SK-N-SH (cell line): Measurements from ENCODE around the gene TACC2. TPM values are rescaled to one million over a fixed set of nuclear protein-coding genes. Genes with fewer than 3 reads are reported as not detected.

Experiments
- CTCF ChIA-PET: fragments of 300-600, 350-600 bp; formaldehyde crosslinking; extraction: SDS; loops from one replicate; lab custom pipeline; 2021; lab: Yijun Ruan, JAX
- POLR2A ChIA-PET: fragments of 350-600 bp; sonication (Branson Sonifier 250); formaldehyde crosslinking; extraction: SDS; loops from one replicate; lab custom pipeline; 2020; ENCODE audit warnings: antibody characterized with exemption, inconsistent platforms; lab: Yijun Ruan, JAX
- DNase-seq: peaks from one replicate; pipeline ENCODE4 v3.0.0; 2012
- H2AFZ ChIP-seq: fragments of 200-600 bp; sonication (generic); 2 replicates; pipeline ENCODE4 v1.8.1; 2016; ENCODE audit warnings: antibody characterized with exemption, mild to moderate bottlenecking, low read depth
- H3F3A ChIP-seq: fragments of 200-600 bp; sonication (generic); replicated peaks from 2 replicates; pipeline ENCODE3; 2016; ENCODE audit warnings: antibody characterized with exemption, mild to moderate bottlenecking; ENCODE audit not compliant: insufficient read depth
- H3K27ac ChIP-seq, 2 experiments: fragments of 200-500 bp in 1 of 2; fragments of 200-600 bp in 1 of 2; sonication (Bioruptor generic) in 1 of 2; sonication (generic), shearing (Covaris generic) in 1 of 2; 2 replicates each; pipeline versions ENCODE4 v1.5.1 to v1.6.1; 2014 to 2016; ENCODE audit warnings: low read depth in 2 of 2, inconsistent platforms in 1 of 2, low read length in 1 of 2, mild to moderate bottlenecking in 1 of 2, mixed read lengths in 1 of 2
- H3K27me3 ChIP-seq: fragments of 200-600 bp; sonication (generic), shearing (Covaris generic); 2 replicates; pipeline ENCODE4 v1.6.1; 2016; ENCODE audit warnings: mixed run types; ENCODE audit not compliant: insufficient read depth
- H3K36me3 ChIP-seq, 2 experiments: fragments of 200-500 bp in 1 of 2; fragments of 200-600 bp in 1 of 2; sonication (Bioruptor generic) in 1 of 2; sonication (generic) in 1 of 2; replicated peaks in 1 of 2; 2 replicates each; pipeline versions ENCODE3 to v1.5.1; 2014 to 2016; ENCODE audit warnings: low read length in 1 of 2, mild to moderate bottlenecking in 1 of 2; ENCODE audit not compliant: insufficient read depth in 2 of 2, control insufficient read depth in 1 of 2
- H3K4me1 ChIP-seq, 2 experiments: fragments of 200-500 bp in 1 of 2; fragments of 200-600 bp in 1 of 2; sonication (Bioruptor generic) in 1 of 2; sonication (generic), shearing (Covaris generic) in 1 of 2; 2 replicates each; pipeline versions ENCODE4 v1.5.1 to v1.6.1; 2014 to 2016; ENCODE audit warnings: low read depth in 1 of 2, low read length in 1 of 2, mixed run types in 1 of 2; ENCODE audit not compliant: insufficient read depth in 2 of 2, control insufficient read depth in 1 of 2
- H3K4me2 ChIP-seq: fragments of 200-600 bp; sonication (generic), shearing (Covaris generic); 2 replicates; pipeline ENCODE4 v1.6.1; 2017; ENCODE audit warnings: mixed run types
- H3K4me3 ChIP-seq, 2 experiments: fragments of 200-500 bp in 1 of 2; fragments of 200-600 bp in 1 of 2; sonication (Bioruptor generic) in 1 of 2; sonication (generic), shearing (Covaris generic) in 1 of 2; 2 replicates each; pipeline versions ENCODE4 v1.5.1 to v1.8.1; 2014 to 2016; ENCODE audit warnings: low read depth in 2 of 2, inconsistent platforms in 1 of 2, low read length in 1 of 2, mild to moderate bottlenecking in 1 of 2, mixed read lengths in 1 of 2, moderate library complexity in 1 of 2
- H3K79me2 ChIP-seq: fragments of 200-600 bp; sonication (generic); 2 replicates; pipeline ENCODE4 v1.8.1; 2017; ENCODE audit warnings: mild to moderate bottlenecking; ENCODE audit not compliant: insufficient read depth
- H3K9ac ChIP-seq: fragments of 200-600 bp; sonication (generic); 2 replicates; pipeline ENCODE4 v1.6.1; 2017; ENCODE audit warnings: mixed run types
- H3K9me2 ChIP-seq: fragments of 200-600 bp; sonication (generic); 2 replicates; pipeline ENCODE4 v1.6.1; 2017; ENCODE audit warnings: mixed run types
- H3K9me3 ChIP-seq: fragments of 200-600 bp; sonication (generic); 2 replicates; pipeline ENCODE4 v1.6.1; 2017; ENCODE audit warnings: mixed run types, mild to moderate bottlenecking, moderate library complexity
- H4K20me1 ChIP-seq: fragments of 200-600 bp; sonication (generic); 2 replicates; pipeline ENCODE4 v1.6.1; 2017; ENCODE audit warnings: mild to moderate bottlenecking, mixed run types; ENCODE audit not compliant: insufficient read depth
- CHD2 ChIP-seq: fragments of 150-350 bp; IDR thresholded peaks from 2 replicates; pipeline ENCODE4 v1.6.1; 2018; ENCODE audit warnings: low read length; ENCODE audit not compliant: partially characterized antibody
- EP300 ChIP-seq, 2 experiments: IDR thresholded peaks; 2 replicates each; pipeline versions ENCODE4 v1.4.0 to v1.6.1; 2012; ENCODE audit warnings: borderline replicate concordance in 1 of 2, low read depth in 1 of 2, low read length in 1 of 2
- EZH2phosphoT487 ChIP-seq: fragments of 200-600 bp; sonication (generic); IDR thresholded peaks from 2 replicates; pipeline ENCODE4 v1.6.1; 2017; ENCODE audit warnings: low read depth, mixed run types, mild to moderate bottlenecking, antibody characterized with exemption, moderate library complexity, borderline replicate concordance
- GATA2 ChIP-seq: sonication (generic); formaldehyde crosslinking; IDR thresholded peaks from 2 replicates; pipeline ENCODE4 v1.5.0; 2020; ENCODE audit warnings: mild to moderate bottlenecking, missing genetic modification reagents
- JUND ChIP-seq: IDR thresholded peaks from 2 replicates; pipeline ENCODE4 v1.4.0; 2012
- MEF2A ChIP-seq: IDR thresholded peaks from 2 replicates; pipeline ENCODE4 v1.4.0; 2012; ENCODE audit warnings: low read depth, borderline replicate concordance
- NRF1 ChIP-seq: IDR thresholded peaks from 2 replicates; pipeline ENCODE4 v1.6.1; 2012; ENCODE audit warnings: low read depth, mild to moderate bottlenecking, low read length
- POLR2AphosphoS5 ChIP-seq: IDR thresholded peaks from 2 replicates; pipeline ENCODE4 v1.6.1; 2012; ENCODE audit warnings: low read depth, low read length
- RXRA ChIP-seq: IDR thresholded peaks from 2 replicates; pipeline ENCODE4 v1.4.0; 2012; ENCODE audit warnings: low read depth, mild to moderate bottlenecking, borderline replicate concordance
- SIN3A ChIP-seq: IDR thresholded peaks from 2 replicates; pipeline ENCODE4 v1.6.1; 2012; ENCODE audit warnings: low read depth, mild to moderate bottlenecking, low read length, moderate library complexity, borderline replicate concordance
- SMC3 ChIP-seq: IDR thresholded peaks from 2 replicates; pipeline ENCODE4 v1.6.1; 2012; ENCODE audit warnings: low read depth, low read length, improper control_type of control experiment
- TAF1 ChIP-seq: IDR thresholded peaks from 2 replicates; pipeline ENCODE4 v1.6.1; 2012; ENCODE audit warnings: low read depth, mild to moderate bottlenecking, low read length, moderate library complexity, borderline replicate concordance
- TEAD4 ChIP-seq: IDR thresholded peaks from 2 replicates; pipeline ENCODE4 v1.4.0; 2012; ENCODE audit warnings: mild to moderate bottlenecking, borderline replicate concordance; ENCODE audit not compliant: insufficient read depth
- YY1 ChIP-seq: IDR thresholded peaks from 2 replicates; pipeline ENCODE4 v1.4.0; 2012; ENCODE audit warnings: low read depth, mild to moderate bottlenecking
- WGBS: methylation state at CpG from one replicate; pipeline ENCODE4 v1.1.6; 2017; ENCODE audit warnings: low lambda C conversion rate; 5-methylcytosine and 5-hydroxymethylcytosine counted together
- polyA plus RNA-seq, 3 experiments: library from polyadenylated mRNA; depleted of rRNA; stranded (reverse); fragments of >200 nt; gene quantifications; 2 replicates each; pipeline ENCODE4 v1.2.3, GENCODE V29; 2012
- TF ChIP-seq, protein P1 (sequence below): IDR thresholded peaks from 2 replicates; pipeline ENCODE4; 2012
- TF ChIP-seq, protein P2 (sequence below): fragments of 150-350 bp; IDR thresholded peaks from 2 replicates; pipeline ENCODE4 v1.6.1; 2017; ENCODE audit warnings: antibody characterized with exemption, low read length, low read depth, borderline replicate concordance
- TF ChIP-seq, protein P3 (sequence below): fragments of 200-600 bp; sonication (generic); IDR thresholded peaks from 2 replicates; pipeline ENCODE4 v1.6.1; 2017; ENCODE audit warnings: antibody characterized with exemption, mild to moderate bottlenecking, moderate library complexity
- TF ChIP-seq, protein P4 (sequence below): IDR thresholded peaks from 2 replicates; pipeline ENCODE4 v1.4.0; 2012; ENCODE audit warnings: low read depth, borderline replicate concordance
- TF ChIP-seq, protein P5 (sequence below): IDR thresholded peaks from 2 replicates; pipeline ENCODE4 v1.4.0; 2012; ENCODE audit warnings: low read depth

Gene TACC2
- polyA plus RNA-seq, 1 of the 3 experiments (the other 2 are of a cell fraction) = 8.8 TPM

DNA sequence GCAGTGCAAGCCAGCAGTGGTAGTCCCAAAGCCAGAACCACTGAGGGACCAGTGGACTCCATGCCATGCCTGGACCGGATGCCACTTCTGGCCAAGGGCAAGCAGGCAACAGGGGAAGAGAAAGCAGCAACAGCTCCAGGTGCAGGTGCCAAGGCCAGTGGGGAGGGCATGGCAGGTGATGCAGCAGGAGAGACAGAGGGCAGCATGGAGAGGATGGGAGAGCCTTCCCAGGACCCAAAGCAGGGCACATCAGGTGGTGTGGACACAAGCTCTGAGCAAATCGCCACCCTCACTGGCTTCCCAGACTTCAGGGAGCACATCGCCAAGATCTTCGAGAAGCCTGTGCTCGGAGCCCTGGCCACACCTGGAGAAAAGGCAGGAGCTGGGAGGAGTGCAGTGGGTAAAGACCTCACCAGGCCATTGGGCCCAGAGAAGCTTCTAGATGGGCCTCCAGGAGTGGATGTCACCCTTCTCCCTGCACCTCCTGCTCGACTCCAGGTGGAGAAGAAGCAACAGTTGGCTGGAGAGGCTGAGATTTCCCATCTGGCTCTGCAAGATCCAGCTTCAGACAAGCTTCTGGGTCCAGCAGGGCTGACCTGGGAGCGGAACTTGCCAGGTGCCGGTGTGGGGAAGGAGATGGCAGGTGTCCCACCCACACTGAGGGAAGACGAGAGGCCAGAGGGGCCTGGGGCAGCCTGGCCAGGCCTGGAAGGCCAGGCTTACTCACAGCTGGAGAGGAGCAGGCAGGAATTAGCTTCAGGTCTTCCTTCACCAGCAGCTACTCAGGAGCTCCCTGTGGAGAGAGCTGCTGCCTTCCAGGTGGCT is 97.7 kb downstream of the TACC2 start:
- WGBS = 61% methylated on average over 7 of the region's 9 CpGs

DNA sequence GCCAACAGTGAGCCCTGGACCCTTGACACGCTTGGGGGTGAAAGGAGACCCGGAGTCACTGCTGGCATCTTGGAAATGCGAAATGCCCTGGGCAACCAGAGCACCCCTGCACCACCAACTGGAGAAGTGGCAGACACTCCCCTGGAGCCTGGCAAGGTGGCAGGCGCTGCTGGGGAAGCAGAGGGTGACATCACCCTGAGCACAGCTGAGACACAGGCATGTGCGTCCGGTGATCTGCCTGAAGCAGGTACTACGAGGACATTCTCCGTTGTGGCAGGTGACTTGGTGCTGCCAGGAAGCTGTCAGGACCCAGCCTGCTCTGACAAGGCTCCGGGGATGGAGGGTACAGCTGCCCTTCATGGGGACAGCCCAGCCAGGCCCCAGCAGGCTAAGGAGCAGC is 98.5 kb downstream of the TACC2 start:
- CTCF ChIA-PET = interaction anchor here (1.0 kb wide), 1 partner anchor 35 kb away, joined by 3 read pairs; no protein-coding TSS in a partner anchor
- TF ChIP-seq TAF1 = no peak
- no peak for TF ChIP-seq RXRA
- TF ChIP-seq, protein P1, sequence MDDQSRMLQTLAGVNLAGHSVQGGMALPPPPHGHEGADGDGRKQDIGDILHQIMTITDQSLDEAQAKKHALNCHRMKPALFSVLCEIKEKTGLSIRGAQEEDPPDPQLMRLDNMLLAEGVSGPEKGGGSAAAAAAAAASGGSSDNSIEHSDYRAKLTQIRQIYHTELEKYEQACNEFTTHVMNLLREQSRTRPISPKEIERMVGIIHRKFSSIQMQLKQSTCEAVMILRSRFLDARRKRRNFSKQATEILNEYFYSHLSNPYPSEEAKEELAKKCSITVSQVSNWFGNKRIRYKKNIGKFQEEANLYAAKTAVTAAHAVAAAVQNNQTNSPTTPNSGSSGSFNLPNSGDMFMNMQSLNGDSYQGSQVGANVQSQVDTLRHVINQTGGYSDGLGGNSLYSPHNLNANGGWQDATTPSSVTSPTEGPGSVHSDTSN = no peak
- TF ChIP-seq SMC3 = no peak
- TF ChIP-seq, protein P2, sequence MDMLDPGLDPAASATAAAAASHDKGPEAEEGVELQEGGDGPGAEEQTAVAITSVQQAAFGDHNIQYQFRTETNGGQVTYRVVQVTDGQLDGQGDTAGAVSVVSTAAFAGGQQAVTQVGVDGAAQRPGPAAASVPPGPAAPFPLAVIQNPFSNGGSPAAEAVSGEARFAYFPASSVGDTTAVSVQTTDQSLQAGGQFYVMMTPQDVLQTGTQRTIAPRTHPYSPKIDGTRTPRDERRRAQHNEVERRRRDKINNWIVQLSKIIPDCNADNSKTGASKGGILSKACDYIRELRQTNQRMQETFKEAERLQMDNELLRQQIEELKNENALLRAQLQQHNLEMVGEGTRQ = no peak
- no peak for TF ChIP-seq EP300 (IDR thresholded peaks at IDR 0.05; ENCODE audit: borderline replicate concordance in 1 of 2, low read depth in 1 of 2, low read length in 1 of 2)
- no peak for TF ChIP-seq JUND
- TF ChIP-seq, protein P3, sequence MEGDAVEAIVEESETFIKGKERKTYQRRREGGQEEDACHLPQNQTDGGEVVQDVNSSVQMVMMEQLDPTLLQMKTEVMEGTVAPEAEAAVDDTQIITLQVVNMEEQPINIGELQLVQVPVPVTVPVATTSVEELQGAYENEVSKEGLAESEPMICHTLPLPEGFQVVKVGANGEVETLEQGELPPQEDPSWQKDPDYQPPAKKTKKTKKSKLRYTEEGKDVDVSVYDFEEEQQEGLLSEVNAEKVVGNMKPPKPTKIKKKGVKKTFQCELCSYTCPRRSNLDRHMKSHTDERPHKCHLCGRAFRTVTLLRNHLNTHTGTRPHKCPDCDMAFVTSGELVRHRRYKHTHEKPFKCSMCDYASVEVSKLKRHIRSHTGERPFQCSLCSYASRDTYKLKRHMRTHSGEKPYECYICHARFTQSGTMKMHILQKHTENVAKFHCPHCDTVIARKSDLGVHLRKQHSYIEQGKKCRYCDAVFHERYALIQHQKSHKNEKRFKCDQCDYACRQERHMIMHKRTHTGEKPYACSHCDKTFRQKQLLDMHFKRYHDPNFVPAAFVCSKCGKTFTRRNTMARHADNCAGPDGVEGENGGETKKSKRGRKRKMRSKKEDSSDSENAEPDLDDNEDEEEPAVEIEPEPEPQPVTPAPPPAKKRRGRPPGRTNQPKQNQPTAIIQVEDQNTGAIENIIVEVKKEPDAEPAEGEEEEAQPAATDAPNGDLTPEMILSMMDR = no peak
- no peak for TF ChIP-seq TEAD4
- no peak for TF ChIP-seq MEF2A
- no peak for TF ChIP-seq EZH2phosphoT487
- no peak for TF ChIP-seq GATA2 (CRISPR knock-in tag)
- no peak for TF ChIP-seq SIN3A
- no peak for TF ChIP-seq POLR2AphosphoS5

More for the DNA sequence above, 97.7 kb downstream of the TACC2 start:
- Histone ChIP-seq H3K9ac (no peak overlapping the region), H3K9me3 (no peaks in the 10 kb centered on the region), H3K4me2 (no peak overlapping the region), H3K4me1 (peaks cover 0 to 6% of the 10 kb centered on the region in 2 experiments; a peak in 1 of 4 replicates), H3K27ac (no peak overlapping the region), H2AFZ (no peak overlapping the region), H4K20me1 (no peaks in the 10 kb centered on the region), H3K36me3 (no peaks in the 10 kb centered on the region), H3K9me2 (no peaks in the 10 kb centered on the region), H3K27me3 (peaks cover 4% of the 10 kb centered on the region; the same call in 1 of the 2 replicates), H3K79me2 (no peaks in the 10 kb centered on the region), H3F3A (no peaks in the 10 kb centered on the region), H3K4me3 (no peak overlapping the region)
- CTCF ChIA-PET = interaction anchor here (0.7 to 1.6 kb wide), 5 partner anchors 18 to 181 kb away, joined by 3 to 7 read pairs (median 4); no protein-coding TSS in a partner anchor
- TF ChIP-seq NRF1 (no peak), YY1 (no peak), CHD2 (no peak), GATA2 (CRISPR knock-in tag) (no peak)
- TF ChIP-seq, protein P4, sequence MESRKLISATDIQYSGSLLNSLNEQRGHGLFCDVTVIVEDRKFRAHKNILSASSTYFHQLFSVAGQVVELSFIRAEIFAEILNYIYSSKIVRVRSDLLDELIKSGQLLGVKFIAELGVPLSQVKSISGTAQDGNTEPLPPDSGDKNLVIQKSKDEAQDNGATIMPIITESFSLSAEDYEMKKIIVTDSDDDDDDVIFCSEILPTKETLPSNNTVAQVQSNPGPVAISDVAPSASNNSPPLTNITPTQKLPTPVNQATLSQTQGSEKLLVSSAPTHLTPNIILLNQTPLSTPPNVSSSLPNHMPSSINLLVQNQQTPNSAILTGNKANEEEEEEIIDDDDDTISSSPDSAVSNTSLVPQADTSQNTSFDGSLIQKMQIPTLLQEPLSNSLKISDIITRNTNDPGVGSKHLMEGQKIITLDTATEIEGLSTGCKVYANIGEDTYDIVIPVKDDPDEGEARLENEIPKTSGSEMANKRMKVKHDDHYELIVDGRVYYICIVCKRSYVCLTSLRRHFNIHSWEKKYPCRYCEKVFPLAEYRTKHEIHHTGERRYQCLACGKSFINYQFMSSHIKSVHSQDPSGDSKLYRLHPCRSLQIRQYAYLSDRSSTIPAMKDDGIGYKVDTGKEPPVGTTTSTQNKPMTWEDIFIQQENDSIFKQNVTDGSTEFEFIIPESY = no peak
- TF ChIP-seq, protein P5, sequence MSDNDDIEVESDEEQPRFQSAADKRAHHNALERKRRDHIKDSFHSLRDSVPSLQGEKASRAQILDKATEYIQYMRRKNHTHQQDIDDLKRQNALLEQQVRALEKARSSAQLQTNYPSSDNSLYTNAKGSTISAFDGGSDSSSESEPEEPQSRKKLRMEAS = no peak
- DNase-seq = no peak
- POLR2A ChIA-PET = no interaction called here

More for the DNA sequence above, 98.5 kb downstream of the TACC2 start:
- H3K9ac ChIP-seq = no peak overlapping the region
- POLR2A ChIA-PET = no interaction called here
- no peaks in the 10 kb centered on the region for H3K9me2 ChIP-seq
- H3K27me3 ChIP-seq = peaks cover 5% of the 10 kb centered on the region; the same call in 1 of the 2 replicates
- H2AFZ ChIP-seq = no peak overlapping the region
- peaks cover 0 to 6% of the 10 kb centered on the region in 2 experiments; a peak in 1 of 4 replicates for H3K4me1 ChIP-seq
- H3K79me2 ChIP-seq = no peaks in the 10 kb centered on the region
- 60% methylated on average over 1 of the region's 9 CpGs for WGBS
- DNase-seq = no peak
- no peaks in the 10 kb centered on the region for H4K20me1 ChIP-seq
- H3K36me3 ChIP-seq = no peaks in the 10 kb centered on the region
- no peak overlapping the region for H3K4me3 ChIP-seq
- no peak overlapping the region for H3K27ac ChIP-seq
- H3F3A ChIP-seq = no peaks in the 10 kb centered on the region
- H3K4me2 ChIP-seq = no peak overlapping the region
- H3K9me3 ChIP-seq = no peaks in the 10 kb centered on the region
